M059J (cell line): Measurements from ENCODE around the gene IFT74. TPM values are rescaled to one million over a fixed set of nuclear protein-coding genes. Genes with fewer than 3 reads are reported as not detected.

Experiments
- DNase-seq: peaks from one replicate; pipeline ENCODE4 v3.0.0-alpha.2; 2012; ENCODE audit warnings: low read depth
- total RNA-seq: library from RNA; depleted of rRNA; stranded (reverse); fragments of >200 nt; shearing (Covaris generic); gene quantifications from 2 replicates; pipeline ENCODE4 v1.2.3, GENCODE V29; 2014; rRNA removed

IFT74 gene
- 17.1 and 17.5 TPM in 2 replicates for total RNA-seq

GRCh38 chr9:26955921-26956859 is at the start of gene IFT74:
Gene IFT74 (plus strand): TSS chr9:26956412. CDS start chr9:26961968, 5,556 bp downstream.
- peak; percentile 100 for DNase-seq

GRCh38 chr9:26913138-26913668 is 43.0 kb upstream of the IFT74 start:
- DNase-seq: no peak

- no peak for DNase-seq
These were observed 36.5 kb upstream of the IFT74 start for GRCh38 chr9:26919698-26920097.

GRCh38 chr9:26925609-26926008 is 30.6 kb upstream of the IFT74 start:
- DNase-seq: no peak

- DNase-seq: no peak
These were observed 27.2 kb upstream of the IFT74 start for GRCh38 chr9:26928902-26929495.

- DNase-seq: no peak
These were observed 20.4 kb upstream of the IFT74 start for GRCh38 chr9:26935847-26936246.

GRCh38 chr9:26937816-26938371 is 18.3 kb upstream of the IFT74 start:
- DNase-seq: no peak

GRCh38 chr9:26939955-26940711 is 16.1 kb upstream of the IFT74 start:
- no peak for DNase-seq

- DNase-seq: no peak
These were observed 15.4 kb upstream of the IFT74 start for GRCh38 chr9:26940779-26941178.

GRCh38 chr9:26945591-26945990 is 10.6 kb upstream of the IFT74 start:
- DNase-seq: peak; percentile 7

GRCh38 chr9:26946753-26947727 is 9.2 kb upstream of the IFT74 start, which contains the start of gene PLAA:
Gene PLAA (minus strand): TSS chr9:26947242. CDS start chr9:26947045, 197 bp downstream.
- peak; percentile 94 for DNase-seq

- DNase-seq: peak; percentile 5
These were observed 8.5 kb upstream of the IFT74 start for GRCh38 chr9:26947736-26948135.

- peak; percentile 91 for DNase-seq
These were observed 6.6 kb upstream of the IFT74 start for GRCh38 chr9:26949637-26950069.

- peak; percentile 68 for DNase-seq
These were observed 5.7 kb upstream of the IFT74 start for GRCh38 chr9:26950521-26950920.

GRCh38 chr9:26951794-26952193 is 4.4 kb upstream of the IFT74 start:
- DNase-seq: peak; percentile 17

- DNase-seq: peak; percentile 81
These were observed 2.1 kb upstream of the IFT74 start for GRCh38 chr9:26954050-26954508.

GRCh38 chr9:26955222-26955903 is 849 bp upstream of the IFT74 start:
- peak; percentile 72 for DNase-seq

GRCh38 chr9:26956860-26957233 is 635 bp downstream of the IFT74 start:
- no peak for DNase-seq

GRCh38 chr9:26971721-26972120 is 15.5 kb downstream of the IFT74 start:
- no peak for DNase-seq

GRCh38 chr9:26973989-26974388 is 17.8 kb downstream of the IFT74 start:
- no peak for DNase-seq
